Measurements from ENCODE around the gene LPP. TPM values are rescaled to one million over a fixed set of nuclear protein-coding genes. Genes with fewer than 3 reads are reported as not detected.

The LPP gene
- total and polyA plus RNA-seq, 10 of the 15 experiments (the other 5 are each of a cell fraction or from before 2014, with no cell fraction given): under 0.01 to 0.62 (median 0.03) TPM

- Histone ChIP-seq H3K4me2 (ENCODE audit: control insufficient read depth, insufficient read depth) (no peak overlapping the region), H3K36me3 (ENCODE audit: control insufficient read depth in 2 of 2, insufficient read depth in 2 of 2, low read length in 1 of 2) (no peaks in the 10 kb centered on the region), H3K79me2 (ENCODE audit: control insufficient read depth, insufficient read depth, low read length) (no peaks in the 10 kb centered on the region), H2AFZ (ENCODE audit: control insufficient read depth, low read depth, low read length) (no peak overlapping the region), H3K4me1 (ENCODE audit: control insufficient read depth, insufficient read depth, low read length) (no peaks in the 10 kb centered on the region), H3K9ac (ENCODE audit: control insufficient read depth, insufficient read depth, low read length) (no peak overlapping the region), H3K27me3 (replicated peaks in 1 of 2; ENCODE audit: control insufficient read depth in 2 of 2, insufficient read depth in 2 of 2, low read length in 1 of 2) (no peaks in the 10 kb centered on the region), H4K20me1 (ENCODE audit: control insufficient read depth, insufficient read depth) (no peaks in the 10 kb centered on the region), H3K4me3 (no peak overlapping the region), H3K27ac (ENCODE audit: control insufficient read depth, insufficient read depth) (no peak overlapping the region), H3K9me3 (replicated peaks; ENCODE audit: control insufficient read depth, insufficient read depth, low read length) (no peaks in the 10 kb centered on the region)
- no TSS peak for BruUV-seq (replicated peaks)
- POLR2A ChIA-PET: no interaction called here
- SMC1A ChIA-PET (ENCODE audit: uncharacterized antibody, unreplicated experiment): no interaction called here
- WGBS (ENCODE audit: insufficient coverage, insufficient replicate concordance, low lambda C conversion rate, missing lambda C conversion rate): 63% methylated on average over 3 of the region's 3 CpGs
- CTCF ChIA-PET: no interaction called here
- RAD21 ChIA-PET (ENCODE audit: unreplicated experiment): no interaction called here
- in situ Hi-C loops (cut with MboI) (no loop called here), intact Hi-C loops (cut with micrococcal nuclease; ENCODE audit: unreplicated experiment) (no loop called here)
- FAIRE-seq (no peak), ATAC-seq (no peak), DNase-seq (ENCODE audit: low read depth, low spot score) (no peak)
- no peak for TF ChIP-seq CUX1 (IDR thresholded peaks at IDR 0.05; ENCODE audit: insufficient replicate concordance, low read depth, low read length)
- TF ChIP-seq SRF (IDR thresholded peaks at IDR 0.05; ENCODE audit: low read depth in 2 of 2, low read length in 2 of 2): no peak
- TF ChIP-seq KAT2A (conservative IDR thresholded peaks at IDR 0.05; ENCODE audit: control insufficient read depth, low read depth, low read length): no peak
These were observed 374.4 kb downstream of the LPP start for GRCh38 chr3:188528396-188528795.

Measured in GM12878 (cell line).